GM18867 (cell line): ENCODE data around the gene METRNL.
"Not testable (repeated sequence)": the region's sequence is repeated elsewhere in the genome, so short reads cannot be mapped to it uniquely, and the experiment has no call there.

ENCODE experiments used
- ATAC-seq: cut with Tn5 transposase; IDR thresholded peaks from one replicate; pipeline ENCODE4 v1.9.1; 2021; ENCODE audit warnings: mild to moderate bottlenecking, moderate library complexity; ENCODE audit not compliant: unreplicated experiment

The METRNL gene

GRCh38 chr17:83133302-83134121 is 54.1 kb downstream of the METRNL start:
- ATAC-seq: no peak

- ATAC-seq: not testable (repeated sequence)
Measured at GRCh38 chr17:83134456-83134855, 55.0 kb downstream of the METRNL start.

- no peak for ATAC-seq
Measured at GRCh38 chr17:83135692-83136091, 56.3 kb downstream of the METRNL start.

GRCh38 chr17:83136156-83136555 is 56.7 kb downstream of the METRNL start:
- ATAC-seq: no peak

GRCh38 chr17:83136931-83137330 is 57.5 kb downstream of the METRNL start:
- no peak for ATAC-seq

GRCh38 chr17:83137523-83137922 is 58.1 kb downstream of the METRNL start:
- no peak for ATAC-seq

- ATAC-seq: no peak
Measured at GRCh38 chr17:83138820-83139219, 59.4 kb downstream of the METRNL start.

GRCh38 chr17:83139541-83140248 is 60.3 kb downstream of the METRNL start:
- ATAC-seq: not testable (repeated sequence)

- not testable (repeated sequence) for ATAC-seq
Measured at GRCh38 chr17:83140249-83140566, 60.8 kb downstream of the METRNL start.

- no peak for ATAC-seq
Measured at GRCh38 chr17:83142619-83143018, 63.2 kb downstream of the METRNL start.

GRCh38 chr17:83143817-83144231 is 64.4 kb downstream of the METRNL start:
- no peak for ATAC-seq
